Stimulated activated CD8-positive, alpha-beta memory T cell treated with anti-CD3 and anti-CD28 coated beads, Interleukin-15, amount 100 ng/mL, for 4 hours (primary cell): Measurements from ENCODE around the gene HUNK.
"Not testable (repeated sequence)": the region's sequence is repeated elsewhere in the genome, so short reads cannot be mapped to it uniquely, and the experiment has no call there.

Experiments
- DNase-seq, 2 donors: peaks; one replicate each; pipeline ENCODE4 v3.0.0-alpha.2; 2020; ENCODE audit warnings: low read depth in 2 of 2

Gene HUNK

GRCh38 chr21:31870472-31871193, 2.2 kb upstream of the HUNK start:
- DNase-seq: no peak

GRCh38 chr21:31871371-31871770, 1.4 kb upstream of the HUNK start:
- DNase-seq: not testable (repeated sequence)

- no peak for DNase-seq
Measured at GRCh38 chr21:31872072-31872451, 758 bp upstream of the HUNK start.

- DNase-seq: no peak
Measured at GRCh38 chr21:31873275-31873695, 465 bp downstream of the HUNK start.

GRCh38 chr21:31873696-31874599, 1.1 kb downstream of the HUNK start:
- DNase-seq: no peak

- DNase-seq: no peak
Measured at GRCh38 chr21:31874812-31875212, 2.0 kb downstream of the HUNK start.

GRCh38 chr21:31875496-31876015, 2.7 kb downstream of the HUNK start:
- DNase-seq: no peak

- DNase-seq: no peak
Measured at GRCh38 chr21:31877463-31877957, 4.7 kb downstream of the HUNK start.

GRCh38 chr21:31878831-31879230, 6.0 kb downstream of the HUNK start:
- no peak for DNase-seq

- no peak for DNase-seq
Measured at GRCh38 chr21:31879241-31879650, 6.4 kb downstream of the HUNK start.

GRCh38 chr21:31879911-31880310, 7.1 kb downstream of the HUNK start:
- DNase-seq: no peak

GRCh38 chr21:31880816-31881215, 8.0 kb downstream of the HUNK start:
- DNase-seq: no peak

GRCh38 chr21:31882711-31883110, 9.9 kb downstream of the HUNK start:
- no peak for DNase-seq

GRCh38 chr21:31885146-31885545, 12.3 kb downstream of the HUNK start:
- no peak for DNase-seq

- no peak for DNase-seq
Measured at GRCh38 chr21:31886915-31887314, 14.1 kb downstream of the HUNK start.

GRCh38 chr21:31887391-31887841, 14.6 kb downstream of the HUNK start:
- DNase-seq: no peak

- no peak for DNase-seq
Measured at GRCh38 chr21:31888936-31889371, 16.1 kb downstream of the HUNK start.

- no peak for DNase-seq
Measured at GRCh38 chr21:31889460-31889859, 16.6 kb downstream of the HUNK start.

- no peak for DNase-seq
Measured at GRCh38 chr21:31892686-31893085, 19.9 kb downstream of the HUNK start.

GRCh38 chr21:31893851-31894415, 21.1 kb downstream of the HUNK start:
- no peak for DNase-seq

- no peak for DNase-seq
Measured at GRCh38 chr21:31894457-31894856, 21.6 kb downstream of the HUNK start.
